Measurements from ENCODE around the gene PTCH1.

GRCh38 chr9:95482621-95483020 lies 34.1 kb downstream of the PTCH1 start:
- TF ChIP-seq EHF (CRISPR knock-in tag; IDR thresholded peaks at IDR 0.05) (no peak), KDM1A (IDR thresholded peaks at IDR 0.05; ENCODE audit: low read depth) (no peak), JUNB (IDR thresholded peaks at IDR 0.05) (no peak), TP53 (CRISPR knock-in tag; IDR thresholded peaks at IDR 0.05) (no peak), CTCF (IDR thresholded peaks at IDR 0.05) (no peak), EP300 (IDR thresholded peaks at IDR 0.05) (no peak), POLR2A (IDR thresholded peaks at IDR 0.05; ENCODE audit: low read length) (no peak), MAX (IDR thresholded peaks at IDR 0.05) (no peak), PHF8 (IDR thresholded peaks at IDR 0.05; ENCODE audit: borderline replicate concordance, low read depth) (no peak), RNF2 (IDR thresholded peaks at IDR 0.05; ENCODE audit: borderline replicate concordance, low read depth) (no peak), CBX2 (IDR thresholded peaks at IDR 0.05; ENCODE audit: borderline replicate concordance, low read depth) (no peak), REST (IDR thresholded peaks at IDR 0.05) (no peak)
